A549 (cell line): ENCODE results near the gene APMAP.

Source experiments
- CEBPB ChIP-seq, 2 experiments: fragments of >200 bp in 1 of 2; sonication (Bioruptor Twin) in 1 of 2; formaldehyde crosslinking in 1 of 2; IDR thresholded peaks; 2 replicates each; pipeline ENCODE4 v1.6.1; 2012 to 2016
- HDAC2 ChIP-seq: fragments of 200-600 bp; sonication (generic); IDR thresholded peaks from 2 replicates; pipeline ENCODE4 v1.6.1; 2016
- JUNB ChIP-seq: fragments of >200 bp; sonication (Bioruptor Twin); formaldehyde crosslinking; IDR thresholded peaks from 2 replicates; pipeline ENCODE4 v1.6.1; 2016
- POLR2A ChIP-seq: IDR thresholded peaks from 2 replicates; pipeline ENCODE4 v1.6.1; 2012; ENCODE audit warnings: mild to moderate bottlenecking, low read length
- RAD21 ChIP-seq, 2 experiments: fragments of >200 bp in 1 of 2; sonication (Bioruptor Twin) in 1 of 2; formaldehyde crosslinking in 1 of 2; IDR thresholded peaks in 1 of 2; conservative IDR thresholded peaks in 1 of 2; 2 replicates in 1 of 2; 3 replicates in 1 of 2; pipeline ENCODE4 v1.6.1; 2012 to 2018; ENCODE audit warnings: inconsistent platforms in 1 of 2
- ZFP36 ChIP-seq: fragments of 450-650 bp; IDR thresholded peaks from 2 replicates; pipeline ENCODE4 v1.6.1; 2014; ENCODE audit warnings: borderline replicate concordance; ENCODE audit not compliant: partially characterized antibody
- TF ChIP-seq, protein P1 (sequence below): fragments of >200 bp; sonication (Bioruptor Twin); formaldehyde crosslinking; IDR thresholded peaks from 3 replicates; pipeline ENCODE4 v1.5.1; 2016
- TF ChIP-seq, protein P2 (sequence below): IDR thresholded peaks from 2 replicates; pipeline ENCODE4 v1.6.1; 2012; ENCODE audit warnings: low read depth, borderline replicate concordance
- TF ChIP-seq, protein P3 (sequence below): fragments of 250-450 bp; sonication (Bioruptor Pico); IDR thresholded peaks from 2 replicates; pipeline ENCODE4 v1.5.0; 2021; ENCODE audit warnings: mild to moderate bottlenecking, moderate library complexity, borderline replicate concordance
- TF ChIP-seq, protein P4 (sequence below): fragments of 450-650 bp; IDR thresholded peaks from 2 replicates; pipeline ENCODE4 v1.6.1; 2014; ENCODE audit warnings: antibody characterized with exemption
- TF ChIP-seq, protein P5 (sequence below): fragments of 200-600 bp; sonication (generic); IDR thresholded peaks from 2 replicates; pipeline ENCODE4 v1.6.1; 2016; ENCODE audit warnings: antibody characterized with exemption, mild to moderate bottlenecking, moderate library complexity
- TF ChIP-seq, protein P6 (sequence below): IDR thresholded peaks from 2 replicates; pipeline ENCODE4 v1.6.1; 2012

DNA sequence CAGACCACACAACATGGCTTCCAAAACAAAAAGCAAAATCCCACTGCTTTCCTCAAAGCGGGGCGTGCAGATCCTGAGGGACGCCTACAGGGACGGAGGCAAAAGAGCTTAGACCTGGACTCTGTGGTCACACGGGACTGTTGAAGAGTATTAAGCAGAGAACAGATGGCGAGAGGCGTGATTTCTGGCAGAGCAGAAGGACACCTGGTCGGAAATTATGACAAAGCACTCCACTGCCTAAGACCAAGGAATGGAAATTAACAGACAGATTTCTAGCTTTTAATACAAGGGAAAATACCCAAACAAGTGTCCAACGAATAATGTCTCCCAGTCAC lies 28.1 kb downstream of the APMAP start:
- no peak for TF ChIP-seq POLR2A
- TF ChIP-seq, protein P1, sequence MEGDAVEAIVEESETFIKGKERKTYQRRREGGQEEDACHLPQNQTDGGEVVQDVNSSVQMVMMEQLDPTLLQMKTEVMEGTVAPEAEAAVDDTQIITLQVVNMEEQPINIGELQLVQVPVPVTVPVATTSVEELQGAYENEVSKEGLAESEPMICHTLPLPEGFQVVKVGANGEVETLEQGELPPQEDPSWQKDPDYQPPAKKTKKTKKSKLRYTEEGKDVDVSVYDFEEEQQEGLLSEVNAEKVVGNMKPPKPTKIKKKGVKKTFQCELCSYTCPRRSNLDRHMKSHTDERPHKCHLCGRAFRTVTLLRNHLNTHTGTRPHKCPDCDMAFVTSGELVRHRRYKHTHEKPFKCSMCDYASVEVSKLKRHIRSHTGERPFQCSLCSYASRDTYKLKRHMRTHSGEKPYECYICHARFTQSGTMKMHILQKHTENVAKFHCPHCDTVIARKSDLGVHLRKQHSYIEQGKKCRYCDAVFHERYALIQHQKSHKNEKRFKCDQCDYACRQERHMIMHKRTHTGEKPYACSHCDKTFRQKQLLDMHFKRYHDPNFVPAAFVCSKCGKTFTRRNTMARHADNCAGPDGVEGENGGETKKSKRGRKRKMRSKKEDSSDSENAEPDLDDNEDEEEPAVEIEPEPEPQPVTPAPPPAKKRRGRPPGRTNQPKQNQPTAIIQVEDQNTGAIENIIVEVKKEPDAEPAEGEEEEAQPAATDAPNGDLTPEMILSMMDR: no peak
- TF ChIP-seq CEBPB (IDR thresholded peaks at IDR 0.05): no peak
- TF ChIP-seq, protein P2, sequence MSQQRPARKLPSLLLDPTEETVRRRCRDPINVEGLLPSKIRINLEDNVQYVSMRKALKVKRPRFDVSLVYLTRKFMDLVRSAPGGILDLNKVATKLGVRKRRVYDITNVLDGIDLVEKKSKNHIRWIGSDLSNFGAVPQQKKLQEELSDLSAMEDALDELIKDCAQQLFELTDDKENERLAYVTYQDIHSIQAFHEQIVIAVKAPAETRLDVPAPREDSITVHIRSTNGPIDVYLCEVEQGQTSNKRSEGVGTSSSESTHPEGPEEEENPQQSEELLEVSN: no peak
- TF ChIP-seq ZFP36: no peak
- TF ChIP-seq, protein P3, sequence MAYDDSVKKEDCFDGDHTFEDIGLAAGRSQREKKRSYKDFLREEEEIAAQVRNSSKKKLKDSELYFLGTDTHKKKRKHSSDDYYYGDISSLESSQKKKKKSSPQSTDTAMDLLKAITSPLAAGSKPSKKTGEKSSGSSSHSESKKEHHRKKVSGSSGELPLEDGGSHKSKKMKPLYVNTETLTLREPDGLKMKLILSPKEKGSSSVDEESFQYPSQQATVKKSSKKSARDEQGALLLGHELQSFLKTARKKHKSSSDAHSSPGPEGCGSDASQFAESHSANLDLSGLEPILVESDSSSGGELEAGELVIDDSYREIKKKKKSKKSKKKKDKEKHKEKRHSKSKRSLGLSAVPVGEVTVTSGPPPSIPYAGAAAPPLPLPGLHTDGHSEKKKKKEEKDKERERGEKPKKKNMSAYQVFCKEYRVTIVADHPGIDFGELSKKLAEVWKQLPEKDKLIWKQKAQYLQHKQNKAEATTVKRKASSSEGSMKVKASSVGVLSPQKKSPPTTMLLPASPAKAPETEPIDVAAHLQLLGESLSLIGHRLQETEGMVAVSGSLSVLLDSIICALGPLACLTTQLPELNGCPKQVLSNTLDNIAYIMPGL (CRISPR knock-in tag): no peak
- no peak for TF ChIP-seq RAD21 (conservative IDR thresholded peaks at IDR 0.05 in 1 of 2, IDR thresholded peaks at IDR 0.05 in 1 of 2)
- TF ChIP-seq, protein P4, sequence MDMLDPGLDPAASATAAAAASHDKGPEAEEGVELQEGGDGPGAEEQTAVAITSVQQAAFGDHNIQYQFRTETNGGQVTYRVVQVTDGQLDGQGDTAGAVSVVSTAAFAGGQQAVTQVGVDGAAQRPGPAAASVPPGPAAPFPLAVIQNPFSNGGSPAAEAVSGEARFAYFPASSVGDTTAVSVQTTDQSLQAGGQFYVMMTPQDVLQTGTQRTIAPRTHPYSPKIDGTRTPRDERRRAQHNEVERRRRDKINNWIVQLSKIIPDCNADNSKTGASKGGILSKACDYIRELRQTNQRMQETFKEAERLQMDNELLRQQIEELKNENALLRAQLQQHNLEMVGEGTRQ: no peak
- TF ChIP-seq, protein P5, sequence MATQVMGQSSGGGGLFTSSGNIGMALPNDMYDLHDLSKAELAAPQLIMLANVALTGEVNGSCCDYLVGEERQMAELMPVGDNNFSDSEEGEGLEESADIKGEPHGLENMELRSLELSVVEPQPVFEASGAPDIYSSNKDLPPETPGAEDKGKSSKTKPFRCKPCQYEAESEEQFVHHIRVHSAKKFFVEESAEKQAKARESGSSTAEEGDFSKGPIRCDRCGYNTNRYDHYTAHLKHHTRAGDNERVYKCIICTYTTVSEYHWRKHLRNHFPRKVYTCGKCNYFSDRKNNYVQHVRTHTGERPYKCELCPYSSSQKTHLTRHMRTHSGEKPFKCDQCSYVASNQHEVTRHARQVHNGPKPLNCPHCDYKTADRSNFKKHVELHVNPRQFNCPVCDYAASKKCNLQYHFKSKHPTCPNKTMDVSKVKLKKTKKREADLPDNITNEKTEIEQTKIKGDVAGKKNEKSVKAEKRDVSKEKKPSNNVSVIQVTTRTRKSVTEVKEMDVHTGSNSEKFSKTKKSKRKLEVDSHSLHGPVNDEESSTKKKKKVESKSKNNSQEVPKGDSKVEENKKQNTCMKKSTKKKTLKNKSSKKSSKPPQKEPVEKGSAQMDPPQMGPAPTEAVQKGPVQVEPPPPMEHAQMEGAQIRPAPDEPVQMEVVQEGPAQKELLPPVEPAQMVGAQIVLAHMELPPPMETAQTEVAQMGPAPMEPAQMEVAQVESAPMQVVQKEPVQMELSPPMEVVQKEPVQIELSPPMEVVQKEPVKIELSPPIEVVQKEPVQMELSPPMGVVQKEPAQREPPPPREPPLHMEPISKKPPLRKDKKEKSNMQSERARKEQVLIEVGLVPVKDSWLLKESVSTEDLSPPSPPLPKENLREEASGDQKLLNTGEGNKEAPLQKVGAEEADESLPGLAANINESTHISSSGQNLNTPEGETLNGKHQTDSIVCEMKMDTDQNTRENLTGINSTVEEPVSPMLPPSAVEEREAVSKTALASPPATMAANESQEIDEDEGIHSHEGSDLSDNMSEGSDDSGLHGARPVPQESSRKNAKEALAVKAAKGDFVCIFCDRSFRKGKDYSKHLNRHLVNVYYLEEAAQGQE: no peak
- TF ChIP-seq JUNB: no peak
- TF ChIP-seq, protein P6, sequence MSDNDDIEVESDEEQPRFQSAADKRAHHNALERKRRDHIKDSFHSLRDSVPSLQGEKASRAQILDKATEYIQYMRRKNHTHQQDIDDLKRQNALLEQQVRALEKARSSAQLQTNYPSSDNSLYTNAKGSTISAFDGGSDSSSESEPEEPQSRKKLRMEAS: no peak
- TF ChIP-seq HDAC2: no peak
